ENCODE results near the gene TMCC1.
"Not testable (repeated sequence)": the region's sequence is repeated elsewhere in the genome, so short reads cannot be mapped to it uniquely, and the experiment has no call there.

The TMCC1 gene

GRCh38 chr3:129766135-129766534, 127.4 kb downstream of the TMCC1 start:
- H3K27me3 ChIP-seq (ENCODE audit: control insufficient read depth, insufficient read depth, low read length): no peaks in the 10 kb centered on the region

GRCh38 chr3:129764090-129764489, 129.4 kb downstream of the TMCC1 start:
- Histone ChIP-seq H3K9me3 (ENCODE audit: control insufficient read depth, insufficient read depth, low read length) (no peaks in the 10 kb centered on the region), H3K27me3 (ENCODE audit: control insufficient read depth, insufficient read depth, low read length) (no peaks in the 10 kb centered on the region), H3K4me3 (ENCODE audit: low read depth, low read length) (no peak overlapping the region), H3K36me3 (ENCODE audit: control insufficient read depth, insufficient read depth, low read length) (no peaks in the 10 kb centered on the region), H3K9ac (ENCODE audit: low read depth, low read length) (no peak overlapping the region), H3K4me1 (ENCODE audit: control insufficient read depth, insufficient read depth, low read length) (no peaks in the 10 kb centered on the region)

More at GRCh38 chr3:129766135-129766534, 127.4 kb downstream of the TMCC1 start:
- H3K4me1 ChIP-seq (ENCODE audit: control insufficient read depth, insufficient read depth, low read length): no peaks in the 10 kb centered on the region
- H3K9me3 ChIP-seq (ENCODE audit: control insufficient read depth, insufficient read depth, low read length): no peaks in the 10 kb centered on the region
- no peak overlapping the region for H3K9ac ChIP-seq (ENCODE audit: low read depth, low read length)
- no peaks in the 10 kb centered on the region for H3K36me3 ChIP-seq (ENCODE audit: control insufficient read depth, insufficient read depth, low read length)
- H3K4me3 ChIP-seq (ENCODE audit: low read depth, low read length): no peak overlapping the region

GRCh38 chr3:129758785-129759320, 134.7 kb downstream of the TMCC1 start:
- H3K36me3 ChIP-seq (ENCODE audit: control insufficient read depth, insufficient read depth, low read length): no peaks in the 10 kb centered on the region

GRCh38 chr3:129758306-129758705, 135.2 kb downstream of the TMCC1 start:
- Histone ChIP-seq H3K4me3 (ENCODE audit: low read depth, low read length) (no peak overlapping the region), H3K9me3 (ENCODE audit: control insufficient read depth, insufficient read depth, low read length) (no peaks in the 10 kb centered on the region), H3K36me3 (ENCODE audit: control insufficient read depth, insufficient read depth, low read length) (no peaks in the 10 kb centered on the region), H3K9ac (ENCODE audit: low read depth, low read length) (no peak overlapping the region), H3K4me1 (ENCODE audit: control insufficient read depth, insufficient read depth, low read length) (no peaks in the 10 kb centered on the region), H3K27me3 (ENCODE audit: control insufficient read depth, insufficient read depth, low read length) (no peaks in the 10 kb centered on the region)

More at GRCh38 chr3:129758785-129759320, 134.7 kb downstream of the TMCC1 start:
- Histone ChIP-seq H3K9me3 (ENCODE audit: control insufficient read depth, insufficient read depth, low read length) (no peaks in the 10 kb centered on the region), H3K9ac (ENCODE audit: low read depth, low read length) (no peak overlapping the region), H3K27me3 (ENCODE audit: control insufficient read depth, insufficient read depth, low read length) (no peaks in the 10 kb centered on the region), H3K4me3 (ENCODE audit: low read depth, low read length) (no peak overlapping the region), H3K4me1 (ENCODE audit: control insufficient read depth, insufficient read depth, low read length) (no peaks in the 10 kb centered on the region)

- Histone ChIP-seq H3K27me3 (ENCODE audit: control insufficient read depth, insufficient read depth, low read length) (no peaks in the 10 kb centered on the region), H3K4me3 (ENCODE audit: low read depth, low read length) (no peak overlapping the region), H3K36me3 (ENCODE audit: control insufficient read depth, insufficient read depth, low read length) (no peaks in the 10 kb centered on the region), H3K9ac (ENCODE audit: low read depth, low read length) (no peak overlapping the region), H3K4me1 (ENCODE audit: control insufficient read depth, insufficient read depth, low read length) (no peaks in the 10 kb centered on the region), H3K9me3 (ENCODE audit: control insufficient read depth, insufficient read depth, low read length) (no peaks in the 10 kb centered on the region)
These were observed 136.6 kb downstream of the TMCC1 start for GRCh38 chr3:129756871-129757270.

GRCh38 chr3:129751105-129751504, 142.4 kb downstream of the TMCC1 start:
- not testable (repeated sequence) for H3K9me3 ChIP-seq (ENCODE audit: control insufficient read depth, insufficient read depth, low read length); H3K36me3 ChIP-seq (ENCODE audit: control insufficient read depth, insufficient read depth, low read length); H3K4me3 ChIP-seq (ENCODE audit: low read depth, low read length); H3K4me1 ChIP-seq (ENCODE audit: control insufficient read depth, insufficient read depth, low read length); H3K27me3 ChIP-seq (ENCODE audit: control insufficient read depth, insufficient read depth, low read length); H3K9ac ChIP-seq (ENCODE audit: low read depth, low read length)

GRCh38 chr3:129749692-129750091, 143.8 kb downstream of the TMCC1 start:
- no peaks in the 10 kb centered on the region for H3K36me3 ChIP-seq (ENCODE audit: control insufficient read depth, insufficient read depth, low read length)
- no peak overlapping the region for H3K9ac ChIP-seq (ENCODE audit: low read depth, low read length)
- H3K9me3 ChIP-seq (ENCODE audit: control insufficient read depth, insufficient read depth, low read length): no peaks in the 10 kb centered on the region

GRCh38 chr3:129747992-129748391, 145.5 kb downstream of the TMCC1 start:
- Histone ChIP-seq H3K4me1 (ENCODE audit: control insufficient read depth, insufficient read depth, low read length) (peaks cover 3% of the 10 kb centered on the region), H3K36me3 (ENCODE audit: control insufficient read depth, insufficient read depth, low read length) (no peaks in the 10 kb centered on the region), H3K9ac (ENCODE audit: low read depth, low read length) (no peak overlapping the region), H3K9me3 (ENCODE audit: control insufficient read depth, insufficient read depth, low read length) (no peaks in the 10 kb centered on the region), H3K4me3 (ENCODE audit: low read depth, low read length) (no peak overlapping the region), H3K27me3 (ENCODE audit: control insufficient read depth, insufficient read depth, low read length) (no peaks in the 10 kb centered on the region)

More at GRCh38 chr3:129749692-129750091, 143.8 kb downstream of the TMCC1 start:
- Histone ChIP-seq H3K4me3 (ENCODE audit: low read depth, low read length) (no peak overlapping the region), H3K27me3 (ENCODE audit: control insufficient read depth, insufficient read depth, low read length) (no peaks in the 10 kb centered on the region), H3K4me1 (ENCODE audit: control insufficient read depth, insufficient read depth, low read length) (peaks cover 3% of the 10 kb centered on the region)

- Histone ChIP-seq H3K36me3 (ENCODE audit: control insufficient read depth, insufficient read depth, low read length) (no peaks in the 10 kb centered on the region), H3K4me3 (ENCODE audit: low read depth, low read length) (no peak overlapping the region), H3K27me3 (ENCODE audit: control insufficient read depth, insufficient read depth, low read length) (no peaks in the 10 kb centered on the region), H3K9ac (ENCODE audit: low read depth, low read length) (no peak overlapping the region), H3K4me1 (ENCODE audit: control insufficient read depth, insufficient read depth, low read length) (peaks cover 3% of the 10 kb centered on the region), H3K9me3 (ENCODE audit: control insufficient read depth, insufficient read depth, low read length) (no peaks in the 10 kb centered on the region)
These were observed 146.4 kb downstream of the TMCC1 start for GRCh38 chr3:129747136-129747535.

GRCh38 chr3:129746629-129747028, 146.9 kb downstream of the TMCC1 start:
- Histone ChIP-seq H3K4me1 (ENCODE audit: control insufficient read depth, insufficient read depth, low read length) (peaks cover 3% of the 10 kb centered on the region), H3K4me3 (ENCODE audit: low read depth, low read length) (no peak overlapping the region), H3K27me3 (ENCODE audit: control insufficient read depth, insufficient read depth, low read length) (no peaks in the 10 kb centered on the region), H3K9ac (ENCODE audit: low read depth, low read length) (no peak overlapping the region), H3K36me3 (ENCODE audit: control insufficient read depth, insufficient read depth, low read length) (no peaks in the 10 kb centered on the region), H3K9me3 (ENCODE audit: control insufficient read depth, insufficient read depth, low read length) (no peaks in the 10 kb centered on the region)

GRCh38 chr3:129745253-129745652, 148.3 kb downstream of the TMCC1 start:
- Histone ChIP-seq H3K27me3 (ENCODE audit: control insufficient read depth, insufficient read depth, low read length) (no peaks in the 10 kb centered on the region), H3K4me3 (ENCODE audit: low read depth, low read length) (no peak overlapping the region), H3K36me3 (ENCODE audit: control insufficient read depth, insufficient read depth, low read length) (no peaks in the 10 kb centered on the region), H3K9ac (ENCODE audit: low read depth, low read length) (no peak overlapping the region), H3K9me3 (ENCODE audit: control insufficient read depth, insufficient read depth, low read length) (no peaks in the 10 kb centered on the region), H3K4me1 (ENCODE audit: control insufficient read depth, insufficient read depth, low read length) (peaks cover 3% of the 10 kb centered on the region)

GRCh38 chr3:129741794-129742193, 151.7 kb downstream of the TMCC1 start:
- Histone ChIP-seq H3K4me3 (ENCODE audit: low read depth, low read length) (no peak overlapping the region), H3K4me1 (ENCODE audit: control insufficient read depth, insufficient read depth, low read length) (peaks cover 3% of the 10 kb centered on the region), H3K27me3 (ENCODE audit: control insufficient read depth, insufficient read depth, low read length) (no peaks in the 10 kb centered on the region), H3K9me3 (ENCODE audit: control insufficient read depth, insufficient read depth, low read length) (no peaks in the 10 kb centered on the region), H3K9ac (ENCODE audit: low read depth, low read length) (no peak overlapping the region), H3K36me3 (ENCODE audit: control insufficient read depth, insufficient read depth, low read length) (no peaks in the 10 kb centered on the region)
